ENCODE results near the gene RAD50.
"Not testable (repeated sequence)": the region's sequence is repeated elsewhere in the genome, so short reads cannot be mapped to it uniquely, and the experiment has no call there.

Gene RAD50

DNA sequence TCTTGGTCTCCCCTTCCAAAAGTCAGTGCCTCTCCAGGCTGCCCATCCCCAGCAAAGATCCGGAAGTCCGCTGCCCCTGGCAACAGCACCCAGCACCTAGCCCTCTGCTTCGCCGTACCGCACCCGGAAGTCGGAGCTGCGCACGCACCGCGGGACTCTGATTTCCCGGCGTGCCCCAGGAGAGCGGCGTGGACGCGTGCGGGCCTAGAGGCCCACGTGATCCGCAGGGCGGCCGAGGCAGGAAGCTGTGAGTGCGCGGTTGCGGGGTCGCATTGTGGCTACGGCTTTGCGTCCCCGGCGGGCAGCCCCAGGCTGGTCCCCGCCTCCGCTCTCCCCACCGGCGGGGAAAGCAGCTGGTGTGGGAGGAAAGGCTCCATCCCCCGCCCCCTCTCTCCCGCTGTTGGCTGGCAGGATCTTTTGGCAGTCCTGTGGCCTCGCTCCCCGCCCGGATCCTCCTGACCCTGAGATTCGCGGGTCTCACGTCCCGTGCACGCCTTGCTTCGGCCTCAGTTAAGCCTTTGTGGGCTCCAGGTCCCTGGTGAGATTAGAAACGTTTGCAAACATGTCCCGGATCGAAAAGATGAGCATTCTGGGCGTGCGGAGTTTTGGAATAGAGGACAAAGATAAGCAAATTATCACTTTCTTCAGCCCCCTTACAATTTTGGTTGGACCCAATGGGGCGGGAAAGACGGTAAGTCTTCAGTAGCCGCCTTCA is at the start of gene RAD50:
RAD50 (plus strand) TSS at position 215 of the 715 bp plus-strand sequence; CDS start at position 563, 348 bp downstream.
- DNase-seq (ENCODE audit: low read depth in 4 of 4, low spot score in 1 of 4) = peak; percentile 78 to 90 (median 86)

DNA sequence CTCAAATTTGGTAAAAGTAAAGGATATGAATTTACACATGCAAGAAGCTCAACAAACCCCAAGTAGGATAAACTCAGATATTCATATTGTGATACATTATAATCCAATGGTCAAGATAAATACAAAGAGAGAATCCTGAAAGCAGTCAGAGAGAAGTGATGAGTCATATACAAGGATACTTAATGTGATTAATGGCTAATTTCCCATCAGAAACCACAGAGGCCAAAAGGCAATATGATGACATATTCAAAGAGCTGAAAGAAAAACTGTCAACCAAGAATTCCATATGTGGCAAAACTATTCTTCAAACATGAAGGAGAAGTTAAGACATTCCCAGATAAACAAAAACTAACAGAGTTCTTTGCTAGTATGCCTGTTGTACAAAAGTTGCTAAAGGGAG is 46.7 kb upstream of the RAD50 start:
- DNase-seq (ENCODE audit: low read depth in 4 of 4, low spot score in 1 of 4) = no peak

DNA sequence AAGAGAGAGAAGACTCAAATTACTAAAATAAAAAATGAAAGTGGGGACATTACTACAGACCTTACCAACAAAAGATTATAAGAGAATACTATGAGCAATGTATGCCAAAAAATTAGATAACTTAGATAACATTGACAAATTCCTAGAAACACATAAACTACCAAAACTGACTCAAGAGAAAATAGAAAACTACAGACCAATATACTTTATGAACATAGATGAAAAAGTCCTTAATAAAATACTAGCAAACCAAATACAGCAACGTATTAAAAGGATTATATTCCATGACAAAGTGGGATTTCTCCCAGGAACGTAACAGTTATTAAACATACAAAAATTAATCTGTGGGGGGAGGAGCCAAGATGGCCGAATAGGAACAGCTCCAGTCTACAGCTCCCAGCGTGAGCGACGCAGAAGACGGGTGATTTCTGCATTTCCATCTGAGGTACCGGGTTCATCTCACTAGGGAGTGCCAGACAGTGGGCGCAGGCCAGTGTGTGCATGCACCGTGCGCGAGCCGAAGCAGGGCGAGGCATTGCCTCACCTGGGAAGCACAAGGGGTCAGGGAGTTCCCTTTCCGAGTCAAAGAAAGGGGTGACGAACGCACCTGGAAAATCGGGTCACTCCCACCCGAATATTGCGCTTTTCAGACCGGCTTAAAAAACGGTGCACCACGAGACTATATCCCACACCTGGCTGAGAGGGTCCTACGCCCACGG is 43.0 kb upstream of the RAD50 start:
- DNase-seq (ENCODE audit: low read depth in 4 of 4, low spot score in 1 of 4) = not testable (repeated sequence)

DNA sequence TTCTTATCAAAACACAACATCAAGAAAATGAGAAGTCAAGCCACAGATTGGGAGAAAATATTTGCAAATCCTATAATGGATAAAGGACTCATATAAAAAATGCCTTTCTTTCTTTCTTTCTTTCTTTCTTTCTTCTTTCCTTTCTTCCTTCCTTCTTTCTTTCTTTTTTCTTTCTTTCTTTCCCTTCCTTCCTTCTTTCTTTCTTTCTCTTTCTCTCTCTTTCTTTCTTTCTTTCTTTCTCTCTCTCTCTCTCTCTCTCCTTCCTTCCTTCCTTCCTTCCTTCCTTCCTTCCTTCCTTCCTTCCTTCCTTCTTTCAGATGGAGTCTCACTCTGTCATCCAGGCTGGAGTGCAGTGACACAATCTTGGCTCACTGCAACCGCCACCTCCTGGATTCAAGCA is 34.7 kb upstream of the RAD50 start:
- not testable (repeated sequence) for DNase-seq (ENCODE audit: low read depth in 4 of 4, low spot score in 1 of 4)

DNA sequence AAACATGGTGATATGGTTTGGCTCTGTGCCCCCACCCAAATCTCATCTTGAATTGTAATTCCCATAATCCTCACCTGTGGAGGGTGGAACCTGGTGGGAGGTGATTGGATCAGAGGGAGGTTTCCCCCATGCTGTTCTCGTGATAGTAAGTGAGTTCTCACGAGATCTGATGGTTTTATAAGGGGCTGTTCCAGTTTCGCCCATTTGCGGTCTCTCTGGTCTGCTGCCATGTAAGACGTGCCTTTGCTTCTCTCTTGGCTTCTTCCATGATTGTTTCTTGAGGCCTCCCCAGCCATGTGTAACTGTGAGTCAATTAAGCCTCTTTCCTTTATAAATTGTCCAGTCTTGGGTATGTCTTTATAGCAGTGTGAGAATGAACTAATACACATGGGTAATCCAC is 31.9 kb upstream of the RAD50 start:
- not testable (repeated sequence) for DNase-seq (ENCODE audit: low read depth in 4 of 4, low spot score in 1 of 4)

- DNase-seq (ENCODE audit: low read depth in 4 of 4, low spot score in 1 of 4) = no peak
These were observed 31.5 kb upstream of the RAD50 start for GRCh38 chr5:132525299-132525724.

GRCh38 chr5:132526290-132526973 is 30.3 kb upstream of the RAD50 start:
- peak in 2 of 4 experiments; percentile 13 to 30 for DNase-seq (ENCODE audit: low read depth in 4 of 4, low spot score in 1 of 4)

- no peak for DNase-seq (ENCODE audit: low read depth in 4 of 4, low spot score in 1 of 4)
These were observed 29.7 kb upstream of the RAD50 start for GRCh38 chr5:132526974-132527564.

DNA sequence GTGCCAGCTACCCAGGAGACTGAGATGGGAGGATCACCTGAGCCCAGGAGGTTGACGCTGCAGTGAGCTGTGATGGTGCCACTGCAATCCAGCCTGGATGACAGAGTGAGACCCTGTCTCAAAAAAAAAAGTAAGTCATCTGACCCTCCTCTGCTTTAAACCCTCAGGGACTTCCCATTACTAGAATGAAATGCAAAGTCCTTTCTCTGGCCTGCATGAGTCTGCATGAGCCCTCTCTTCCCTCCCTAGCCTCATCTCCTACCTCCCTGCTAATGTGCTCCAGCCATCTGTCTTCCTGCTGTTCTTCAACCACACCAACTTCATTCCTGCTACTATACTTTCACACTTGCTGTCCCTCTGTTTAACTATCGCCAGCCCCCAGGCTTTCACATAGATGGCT is 28.8 kb upstream of the RAD50 start:
- no peak for DNase-seq (ENCODE audit: low read depth in 4 of 4, low spot score in 1 of 4)

DNA sequence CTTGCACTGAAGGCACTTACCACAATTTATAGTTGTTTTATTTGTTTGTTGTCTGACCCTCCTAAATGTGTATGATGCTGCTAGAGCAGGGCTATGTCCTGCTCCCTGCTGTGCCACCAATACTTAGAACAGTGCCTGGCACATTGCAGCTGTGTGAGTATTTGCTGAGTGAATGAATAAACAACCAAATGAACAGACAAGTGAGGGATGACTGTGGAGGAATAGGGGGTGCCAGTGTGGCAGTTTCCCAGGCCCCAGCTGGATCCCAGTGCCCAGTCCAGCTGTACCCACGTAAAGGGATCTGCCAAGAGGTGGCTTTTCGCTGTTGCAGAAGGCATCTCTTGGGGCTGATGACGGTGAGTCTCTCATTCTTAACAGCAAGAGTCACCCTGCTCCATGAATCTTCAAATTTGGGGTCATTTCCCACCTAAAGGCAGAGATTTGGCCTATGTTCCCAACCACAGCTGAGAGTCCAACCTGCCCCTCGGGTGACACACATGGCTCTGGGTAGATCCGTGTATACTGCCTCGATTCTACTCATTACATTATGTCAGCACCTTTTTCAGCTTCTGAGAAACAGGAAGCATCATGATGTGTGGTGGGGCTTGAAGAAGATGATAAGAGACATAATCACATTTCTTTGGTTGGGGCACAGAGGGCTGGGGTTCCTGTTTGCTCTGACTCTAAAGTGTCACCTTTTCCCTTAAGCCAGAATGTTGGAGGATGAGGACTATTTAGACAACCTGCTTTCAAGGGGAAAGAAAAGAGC is 27.7 kb upstream of the RAD50 start:
- DNase-seq (ENCODE audit: low read depth in 4 of 4, low spot score in 1 of 4) = no peak

GRCh38 chr5:132530946-132531345 is 25.8 kb upstream of the RAD50 start:
- DNase-seq (ENCODE audit: low read depth in 4 of 4, low spot score in 1 of 4) = no peak

- DNase-seq (ENCODE audit: low read depth in 4 of 4, low spot score in 1 of 4) = no peak
These were observed 17.1 kb upstream of the RAD50 start for GRCh38 chr5:132539716-132540115.

GRCh38 chr5:132540149-132540548 is 16.6 kb upstream of the RAD50 start:
- DNase-seq (ENCODE audit: low read depth in 4 of 4, low spot score in 1 of 4) = no peak

DNA sequence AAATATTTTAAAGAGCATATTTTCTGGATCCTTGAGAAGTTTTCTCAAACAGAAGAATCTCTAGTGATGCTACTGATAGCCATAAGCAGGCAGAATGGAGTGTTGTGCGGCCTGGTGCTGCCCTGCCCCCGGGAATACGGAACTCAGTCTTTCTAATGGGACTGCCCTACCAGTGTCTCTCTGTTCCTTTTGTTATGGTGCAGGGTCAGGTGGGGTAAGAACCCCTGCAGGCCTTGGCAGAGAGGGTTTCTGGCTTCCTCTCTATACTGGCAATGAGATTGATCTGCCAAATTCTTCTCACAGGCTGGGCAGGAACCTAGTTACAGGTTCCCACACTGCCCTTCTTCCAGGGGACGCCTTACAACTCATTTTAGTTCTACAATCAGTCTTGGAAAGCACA is 16.0 kb upstream of the RAD50 start:
- DNase-seq (ENCODE audit: low read depth in 4 of 4, low spot score in 1 of 4) = no peak

- no peak for DNase-seq (ENCODE audit: low read depth in 4 of 4, low spot score in 1 of 4)
These were observed 13.1 kb upstream of the RAD50 start, which contains the start of gene IL5 for GRCh38 chr5:132543472-132544201. IL5 (minus strand) TSS chr5:132543522; CDS start chr5:132543478, 44 bp downstream.

GRCh38 chr5:132546108-132546507 is 10.7 kb upstream of the RAD50 start:
- DNase-seq (ENCODE audit: low read depth in 4 of 4, low spot score in 1 of 4) = peak in 2 of 4 experiments; percentile 21 to 51

GRCh38 chr5:132547269-132547668 is 9.5 kb upstream of the RAD50 start:
- DNase-seq (ENCODE audit: low read depth in 4 of 4, low spot score in 1 of 4) = no peak

DNA sequence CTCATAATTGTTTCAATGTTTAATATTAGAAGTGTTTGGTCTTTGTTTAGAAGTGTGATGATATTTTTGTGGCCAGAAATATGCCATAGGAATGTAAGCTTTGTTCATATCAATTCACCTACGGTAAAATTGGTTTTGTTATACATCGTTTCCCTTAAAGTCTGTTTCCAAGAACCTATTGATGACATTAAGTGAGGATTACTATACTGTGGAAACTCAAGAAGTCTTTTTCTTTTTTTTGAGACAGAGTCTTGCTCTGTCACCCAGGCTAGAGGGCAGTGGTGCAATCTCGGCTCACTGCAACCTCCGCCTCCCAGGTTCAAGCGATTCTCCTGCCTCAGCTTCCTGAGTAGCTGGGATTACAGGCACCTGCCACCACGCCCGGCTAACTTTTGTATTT is 7.9 kb upstream of the RAD50 start:
- not testable (repeated sequence) for DNase-seq (ENCODE audit: low read depth in 4 of 4, low spot score in 1 of 4)

DNA sequence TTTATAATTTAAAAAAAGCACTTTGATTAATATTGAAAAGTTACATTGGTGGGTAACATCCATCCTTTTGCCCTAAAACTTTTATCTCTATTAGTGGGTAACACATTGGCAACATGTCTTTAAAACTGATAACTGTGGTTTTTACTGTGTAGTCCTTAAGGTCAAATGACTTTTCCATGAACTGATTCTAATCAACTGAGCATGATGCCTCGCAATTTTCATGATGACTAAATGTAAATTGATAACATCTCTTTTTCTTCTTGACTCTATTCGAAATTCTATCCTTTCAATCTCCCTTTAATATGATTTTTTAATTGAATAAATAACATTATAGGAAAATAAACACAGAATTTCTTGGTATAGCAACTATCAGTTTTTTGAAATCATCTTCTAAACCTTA is 7.2 kb upstream of the RAD50 start:
- no peak for DNase-seq (ENCODE audit: low read depth in 4 of 4, low spot score in 1 of 4)

- no peak for DNase-seq (ENCODE audit: low read depth in 4 of 4, low spot score in 1 of 4)
These were observed 519 bp upstream of the RAD50 start for GRCh38 chr5:132556153-132556762.
